Bronchus fibroblast of lung (primary cell): ENCODE measurements around the gene ATP9B. TPM values are rescaled to one million over a fixed set of nuclear protein-coding genes. Genes with fewer than 3 reads are reported as not detected.

Experiments used
- total RNA-seq: library from RNA; depleted of rRNA; stranded (reverse); fragments of >200 nt; gene quantifications from 2 replicates; pipeline ENCODE4 v1.2.3, GENCODE V29; 2015

ATP9B gene, protein sequence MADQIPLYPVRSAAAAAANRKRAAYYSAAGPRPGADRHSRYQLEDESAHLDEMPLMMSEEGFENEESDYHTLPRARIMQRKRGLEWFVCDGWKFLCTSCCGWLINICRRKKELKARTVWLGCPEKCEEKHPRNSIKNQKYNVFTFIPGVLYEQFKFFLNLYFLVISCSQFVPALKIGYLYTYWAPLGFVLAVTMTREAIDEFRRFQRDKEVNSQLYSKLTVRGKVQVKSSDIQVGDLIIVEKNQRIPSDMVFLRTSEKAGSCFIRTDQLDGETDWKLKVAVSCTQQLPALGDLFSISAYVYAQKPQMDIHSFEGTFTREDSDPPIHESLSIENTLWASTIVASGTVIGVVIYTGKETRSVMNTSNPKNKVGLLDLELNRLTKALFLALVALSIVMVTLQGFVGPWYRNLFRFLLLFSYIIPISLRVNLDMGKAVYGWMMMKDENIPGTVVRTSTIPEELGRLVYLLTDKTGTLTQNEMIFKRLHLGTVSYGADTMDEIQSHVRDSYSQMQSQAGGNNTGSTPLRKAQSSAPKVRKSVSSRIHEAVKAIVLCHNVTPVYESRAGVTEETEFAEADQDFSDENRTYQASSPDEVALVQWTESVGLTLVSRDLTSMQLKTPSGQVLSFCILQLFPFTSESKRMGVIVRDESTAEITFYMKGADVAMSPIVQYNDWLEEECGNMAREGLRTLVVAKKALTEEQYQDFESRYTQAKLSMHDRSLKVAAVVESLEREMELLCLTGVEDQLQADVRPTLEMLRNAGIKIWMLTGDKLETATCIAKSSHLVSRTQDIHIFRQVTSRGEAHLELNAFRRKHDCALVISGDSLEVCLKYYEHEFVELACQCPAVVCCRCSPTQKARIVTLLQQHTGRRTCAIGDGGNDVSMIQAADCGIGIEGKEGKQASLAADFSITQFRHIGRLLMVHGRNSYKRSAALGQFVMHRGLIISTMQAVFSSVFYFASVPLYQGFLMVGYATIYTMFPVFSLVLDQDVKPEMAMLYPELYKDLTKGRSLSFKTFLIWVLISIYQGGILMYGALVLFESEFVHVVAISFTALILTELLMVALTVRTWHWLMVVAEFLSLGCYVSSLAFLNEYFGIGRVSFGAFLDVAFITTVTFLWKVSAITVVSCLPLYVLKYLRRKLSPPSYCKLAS
- 7.0 and 9.6 TPM in 2 replicates for total RNA-seq

DNA sequence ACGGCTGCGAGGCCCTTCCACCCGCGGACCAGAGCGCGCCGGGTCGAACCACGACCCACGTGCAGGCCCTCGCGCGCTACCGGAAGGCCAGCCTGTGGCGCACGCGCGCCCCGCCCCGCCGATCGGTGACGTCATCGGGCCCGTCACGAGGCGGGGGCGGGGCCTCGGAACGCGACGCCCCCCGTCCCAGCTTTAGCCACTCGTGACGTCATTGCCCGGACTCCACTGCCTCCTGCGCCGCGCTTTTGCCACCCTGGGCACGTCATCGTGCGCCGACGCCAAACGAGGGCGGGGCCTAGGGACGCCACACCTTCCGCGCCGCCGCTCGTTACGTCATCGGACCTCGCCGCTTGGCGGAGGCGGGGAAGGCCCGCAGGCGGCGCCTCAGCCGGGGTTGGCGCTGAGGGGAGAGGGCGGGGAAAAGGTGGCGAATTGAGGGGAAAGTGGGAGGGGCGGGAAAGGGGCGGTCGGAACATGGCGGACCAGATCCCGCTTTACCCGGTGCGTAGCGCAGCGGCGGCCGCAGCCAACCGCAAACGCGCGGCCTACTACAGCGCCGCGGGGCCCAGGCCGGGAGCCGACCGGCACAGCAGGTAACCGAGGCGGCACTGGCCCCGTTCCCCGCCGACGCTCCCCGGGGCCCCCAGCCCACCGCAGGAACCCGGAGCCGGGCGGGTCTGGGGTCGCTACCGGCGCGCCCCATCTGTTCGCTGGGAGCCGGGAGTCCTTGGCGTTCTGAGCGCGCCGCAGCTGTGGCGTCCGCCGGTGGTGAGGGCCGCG, at the start of gene ATP9B:
ATP9B (plus strand) TSS at position 458 of the 780 bp plus-strand sequence; CDS start at position 475, 17 bp downstream.

DNA sequence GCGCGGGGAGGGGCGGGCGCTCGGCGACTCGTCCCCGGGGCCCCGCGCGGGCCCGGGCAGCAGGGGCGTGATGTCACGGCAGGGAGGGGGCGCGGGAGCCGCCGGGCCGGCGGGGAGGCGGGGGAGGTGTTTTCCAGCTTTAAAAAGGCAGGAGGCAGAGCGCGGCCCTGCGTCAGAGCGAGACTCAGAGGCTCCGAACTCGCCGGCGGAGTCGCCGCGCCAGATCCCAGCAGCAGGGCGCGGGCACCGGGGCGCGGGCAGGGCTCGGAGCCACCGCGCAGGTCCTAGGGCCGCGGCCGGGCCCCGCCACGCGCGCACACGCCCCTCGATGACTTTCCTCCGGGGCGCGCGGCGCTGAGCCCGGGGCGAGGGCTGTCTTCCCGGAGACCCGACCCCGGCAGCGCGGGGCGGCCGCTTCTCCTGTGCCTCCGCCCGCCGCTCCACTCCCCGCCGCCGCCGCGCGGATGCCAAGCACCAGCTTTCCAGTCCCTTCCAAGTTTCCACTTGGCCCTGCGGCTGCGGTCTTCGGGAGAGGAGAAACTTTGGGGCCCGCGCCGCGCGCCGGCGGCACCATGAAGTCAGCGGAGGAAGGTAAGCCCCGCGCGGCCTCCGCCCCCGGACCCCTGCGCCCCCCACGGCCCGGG, 326.7 kb downstream of the ATP9B start, which contains the start of gene NFATC1:
NFATC1 (plus strand) TSS at position 170 of the 644 bp plus-strand sequence; CDS start at position 465, 295 bp downstream.

Other genes with a start within 250 kb of the ATP9B start
- gene SALL3, start 89.6 kb upstream of the ATP9B start, total RNA-seq = under 0.01 TPM in 1 of 2 replicates, not detected in the other